Measurements from ENCODE around the gene AP2A2.

DNA sequence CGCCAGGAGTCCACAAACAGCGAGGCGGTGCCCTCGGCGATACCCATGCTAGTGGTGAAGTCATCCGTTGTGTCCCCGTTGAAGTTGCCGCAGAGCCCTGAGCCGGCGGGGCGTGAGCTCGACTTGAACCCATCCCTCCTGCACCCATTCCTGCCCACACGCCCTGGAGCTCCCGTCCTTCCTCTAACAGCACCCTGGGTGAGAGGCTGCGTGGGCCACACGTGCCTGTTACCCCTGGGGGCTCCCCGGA, 102.5 kb downstream of the AP2A2 start:
- TF ChIP-seq, protein P1, sequence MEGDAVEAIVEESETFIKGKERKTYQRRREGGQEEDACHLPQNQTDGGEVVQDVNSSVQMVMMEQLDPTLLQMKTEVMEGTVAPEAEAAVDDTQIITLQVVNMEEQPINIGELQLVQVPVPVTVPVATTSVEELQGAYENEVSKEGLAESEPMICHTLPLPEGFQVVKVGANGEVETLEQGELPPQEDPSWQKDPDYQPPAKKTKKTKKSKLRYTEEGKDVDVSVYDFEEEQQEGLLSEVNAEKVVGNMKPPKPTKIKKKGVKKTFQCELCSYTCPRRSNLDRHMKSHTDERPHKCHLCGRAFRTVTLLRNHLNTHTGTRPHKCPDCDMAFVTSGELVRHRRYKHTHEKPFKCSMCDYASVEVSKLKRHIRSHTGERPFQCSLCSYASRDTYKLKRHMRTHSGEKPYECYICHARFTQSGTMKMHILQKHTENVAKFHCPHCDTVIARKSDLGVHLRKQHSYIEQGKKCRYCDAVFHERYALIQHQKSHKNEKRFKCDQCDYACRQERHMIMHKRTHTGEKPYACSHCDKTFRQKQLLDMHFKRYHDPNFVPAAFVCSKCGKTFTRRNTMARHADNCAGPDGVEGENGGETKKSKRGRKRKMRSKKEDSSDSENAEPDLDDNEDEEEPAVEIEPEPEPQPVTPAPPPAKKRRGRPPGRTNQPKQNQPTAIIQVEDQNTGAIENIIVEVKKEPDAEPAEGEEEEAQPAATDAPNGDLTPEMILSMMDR (IDR thresholded peaks at IDR 0.05), result no peak
- TF ChIP-seq POLR2A (IDR thresholded peaks at IDR 0.05), result no peak

Measured in lower leg skin (tissue), 3 donors.